Measurements from ENCODE around the gene CENPA. TPM values are rescaled to one million over a fixed set of nuclear protein-coding genes. Genes with fewer than 3 reads are reported as not detected.

The CENPA gene
- total and polyA plus RNA-seq, 2 of the 13 experiments (the other 11 are each of a cell fraction or from before 2014, with no cell fraction given) = 28.5 to 38.5 TPM

DNA sequence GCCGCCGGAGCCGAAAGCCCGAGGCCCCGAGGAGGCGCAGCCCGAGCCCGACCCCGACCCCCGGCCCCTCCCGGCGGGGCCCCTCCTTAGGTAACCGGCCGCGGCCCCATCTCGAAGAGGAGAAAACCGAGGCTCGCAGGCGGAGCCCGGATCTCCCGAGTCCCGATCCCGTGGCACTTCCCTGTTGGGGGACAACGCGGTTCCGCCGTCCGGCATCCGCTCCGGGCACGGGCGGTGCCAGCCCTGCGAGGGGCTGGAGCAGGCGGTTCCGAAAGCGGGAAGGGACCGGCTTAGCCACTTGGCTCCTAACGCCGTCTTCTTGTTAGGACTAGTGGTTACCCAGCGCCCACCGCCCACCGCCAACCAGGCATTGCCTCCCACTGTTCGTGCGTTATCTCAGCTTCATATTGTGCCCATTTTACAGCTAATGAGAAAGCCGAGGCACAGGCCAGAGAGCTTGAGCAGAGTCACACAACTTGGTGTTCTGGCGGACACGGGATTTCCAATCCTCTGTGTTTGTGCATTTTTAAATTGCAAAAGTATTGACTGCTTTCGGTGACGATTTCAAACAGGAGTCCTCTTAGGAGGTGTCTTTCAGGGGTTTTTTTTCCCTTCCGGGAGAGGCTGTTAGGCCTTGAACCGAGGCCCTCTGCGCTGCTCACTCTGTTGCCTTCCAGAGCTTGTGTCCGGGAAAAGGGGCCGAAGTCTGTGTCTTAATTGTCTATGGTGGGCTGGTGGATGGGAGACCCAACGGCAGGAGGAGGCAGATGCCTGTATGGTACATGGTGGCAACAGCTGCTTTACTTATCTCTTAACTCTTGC lies 562 bp downstream of the CENPA start (continued):
- TF ChIP-seq ZNF235 (CRISPR knock-in tag; IDR thresholded peaks at IDR 0.05; ENCODE audit: borderline replicate concordance) (0 out of 2 replicates have a peak, but pooled peaks have one; percentile 41), ZNF776 (CRISPR knock-in tag; IDR thresholded peaks at IDR 0.05) (0 out of 2 replicates have a peak, but pooled peaks have one; percentile 52), CEBPG (CRISPR knock-in tag; IDR thresholded peaks at IDR 0.05) (no peak), HOXA3 (CRISPR knock-in tag; IDR thresholded peaks at IDR 0.05) (no peak), SRF (IDR thresholded peaks at IDR 0.05; ENCODE audit: low read depth, low read length) (no peak), ZZZ3 (CRISPR knock-in tag; IDR thresholded peaks at IDR 0.05; ENCODE audit: borderline replicate concordance) (no peak), ATM (IDR thresholded peaks at IDR 0.05; ENCODE audit: borderline replicate concordance) (no peak), ZNF264 (CRISPR knock-in tag; IDR thresholded peaks at IDR 0.05) (0 out of 2 replicates have a peak, but pooled peaks have one; percentile 44), GABPA (IDR thresholded peaks at IDR 0.05; ENCODE audit: low read depth, low read length) (0 out of 2 replicates have a peak, but pooled peaks have one; percentile 4), GABPA (CRISPR knock-in tag; IDR thresholded peaks at IDR 0.05; ENCODE audit: low read depth) (no peak), PHF8 (CRISPR knock-in tag; IDR thresholded peaks at IDR 0.05) (peak; percentile 19; the same call in 1 of the 2 replicates), TOPORS (CRISPR knock-in tag; IDR thresholded peaks at IDR 0.05) (no peak; the same call in 1 of the 2 replicates)
- TF ChIP-seq, protein P1, sequence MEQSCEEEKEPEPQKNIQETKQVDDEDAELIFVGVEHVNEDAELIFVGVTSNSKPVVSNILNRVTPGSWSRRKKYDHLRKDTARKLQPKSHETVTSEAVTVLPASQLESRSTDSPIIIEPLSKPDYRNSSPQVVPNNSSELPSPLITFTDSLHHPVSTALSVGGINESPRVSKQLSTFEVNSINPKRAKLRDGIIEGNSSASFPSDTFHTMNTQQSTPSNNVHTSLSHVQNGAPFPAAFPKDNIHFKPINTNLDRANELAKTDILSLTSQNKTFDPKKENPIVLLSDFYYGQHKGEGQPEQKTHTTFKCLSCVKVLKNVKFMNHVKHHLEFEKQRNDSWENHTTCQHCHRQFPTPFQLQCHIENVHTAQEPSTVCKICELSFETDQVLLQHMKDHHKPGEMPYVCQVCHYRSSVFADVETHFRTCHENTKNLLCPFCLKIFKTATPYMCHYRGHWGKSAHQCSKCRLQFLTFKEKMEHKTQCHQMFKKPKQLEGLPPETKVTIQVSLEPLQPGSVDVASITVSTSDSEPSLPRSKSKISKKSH (CRISPR knock-in tag; IDR thresholded peaks at IDR 0.05; ENCODE audit: borderline replicate concordance) = 0 out of 2 replicates have a peak, but pooled peaks have one; percentile 24
- TF ChIP-seq, protein P2, sequence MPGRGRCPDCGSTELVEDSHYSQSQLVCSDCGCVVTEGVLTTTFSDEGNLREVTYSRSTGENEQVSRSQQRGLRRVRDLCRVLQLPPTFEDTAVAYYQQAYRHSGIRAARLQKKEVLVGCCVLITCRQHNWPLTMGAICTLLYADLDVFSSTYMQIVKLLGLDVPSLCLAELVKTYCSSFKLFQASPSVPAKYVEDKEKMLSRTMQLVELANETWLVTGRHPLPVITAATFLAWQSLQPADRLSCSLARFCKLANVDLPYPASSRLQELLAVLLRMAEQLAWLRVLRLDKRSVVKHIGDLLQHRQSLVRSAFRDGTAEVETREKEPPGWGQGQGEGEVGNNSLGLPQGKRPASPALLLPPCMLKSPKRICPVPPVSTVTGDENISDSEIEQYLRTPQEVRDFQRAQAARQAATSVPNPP (CRISPR knock-in tag; IDR thresholded peaks at IDR 0.05) = no peak
- TF ChIP-seq, protein P3, sequence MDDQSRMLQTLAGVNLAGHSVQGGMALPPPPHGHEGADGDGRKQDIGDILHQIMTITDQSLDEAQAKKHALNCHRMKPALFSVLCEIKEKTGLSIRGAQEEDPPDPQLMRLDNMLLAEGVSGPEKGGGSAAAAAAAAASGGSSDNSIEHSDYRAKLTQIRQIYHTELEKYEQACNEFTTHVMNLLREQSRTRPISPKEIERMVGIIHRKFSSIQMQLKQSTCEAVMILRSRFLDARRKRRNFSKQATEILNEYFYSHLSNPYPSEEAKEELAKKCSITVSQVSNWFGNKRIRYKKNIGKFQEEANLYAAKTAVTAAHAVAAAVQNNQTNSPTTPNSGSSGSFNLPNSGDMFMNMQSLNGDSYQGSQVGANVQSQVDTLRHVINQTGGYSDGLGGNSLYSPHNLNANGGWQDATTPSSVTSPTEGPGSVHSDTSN (CRISPR knock-in tag; IDR thresholded peaks at IDR 0.05; ENCODE audit: borderline replicate concordance) = no peak
- TF ChIP-seq, protein P4, sequence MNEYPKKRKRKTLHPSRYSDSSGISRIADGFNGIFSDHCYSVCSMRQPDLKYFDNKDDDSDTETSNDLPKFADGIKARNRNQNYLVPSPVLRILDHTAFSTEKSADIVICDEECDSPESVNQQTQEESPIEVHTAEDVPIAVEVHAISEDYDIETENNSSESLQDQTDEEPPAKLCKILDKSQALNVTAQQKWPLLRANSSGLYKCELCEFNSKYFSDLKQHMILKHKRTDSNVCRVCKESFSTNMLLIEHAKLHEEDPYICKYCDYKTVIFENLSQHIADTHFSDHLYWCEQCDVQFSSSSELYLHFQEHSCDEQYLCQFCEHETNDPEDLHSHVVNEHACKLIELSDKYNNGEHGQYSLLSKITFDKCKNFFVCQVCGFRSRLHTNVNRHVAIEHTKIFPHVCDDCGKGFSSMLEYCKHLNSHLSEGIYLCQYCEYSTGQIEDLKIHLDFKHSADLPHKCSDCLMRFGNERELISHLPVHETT (CRISPR knock-in tag; conservative IDR thresholded peaks at IDR 0.05) = no peak
- TF ChIP-seq, protein P5, sequence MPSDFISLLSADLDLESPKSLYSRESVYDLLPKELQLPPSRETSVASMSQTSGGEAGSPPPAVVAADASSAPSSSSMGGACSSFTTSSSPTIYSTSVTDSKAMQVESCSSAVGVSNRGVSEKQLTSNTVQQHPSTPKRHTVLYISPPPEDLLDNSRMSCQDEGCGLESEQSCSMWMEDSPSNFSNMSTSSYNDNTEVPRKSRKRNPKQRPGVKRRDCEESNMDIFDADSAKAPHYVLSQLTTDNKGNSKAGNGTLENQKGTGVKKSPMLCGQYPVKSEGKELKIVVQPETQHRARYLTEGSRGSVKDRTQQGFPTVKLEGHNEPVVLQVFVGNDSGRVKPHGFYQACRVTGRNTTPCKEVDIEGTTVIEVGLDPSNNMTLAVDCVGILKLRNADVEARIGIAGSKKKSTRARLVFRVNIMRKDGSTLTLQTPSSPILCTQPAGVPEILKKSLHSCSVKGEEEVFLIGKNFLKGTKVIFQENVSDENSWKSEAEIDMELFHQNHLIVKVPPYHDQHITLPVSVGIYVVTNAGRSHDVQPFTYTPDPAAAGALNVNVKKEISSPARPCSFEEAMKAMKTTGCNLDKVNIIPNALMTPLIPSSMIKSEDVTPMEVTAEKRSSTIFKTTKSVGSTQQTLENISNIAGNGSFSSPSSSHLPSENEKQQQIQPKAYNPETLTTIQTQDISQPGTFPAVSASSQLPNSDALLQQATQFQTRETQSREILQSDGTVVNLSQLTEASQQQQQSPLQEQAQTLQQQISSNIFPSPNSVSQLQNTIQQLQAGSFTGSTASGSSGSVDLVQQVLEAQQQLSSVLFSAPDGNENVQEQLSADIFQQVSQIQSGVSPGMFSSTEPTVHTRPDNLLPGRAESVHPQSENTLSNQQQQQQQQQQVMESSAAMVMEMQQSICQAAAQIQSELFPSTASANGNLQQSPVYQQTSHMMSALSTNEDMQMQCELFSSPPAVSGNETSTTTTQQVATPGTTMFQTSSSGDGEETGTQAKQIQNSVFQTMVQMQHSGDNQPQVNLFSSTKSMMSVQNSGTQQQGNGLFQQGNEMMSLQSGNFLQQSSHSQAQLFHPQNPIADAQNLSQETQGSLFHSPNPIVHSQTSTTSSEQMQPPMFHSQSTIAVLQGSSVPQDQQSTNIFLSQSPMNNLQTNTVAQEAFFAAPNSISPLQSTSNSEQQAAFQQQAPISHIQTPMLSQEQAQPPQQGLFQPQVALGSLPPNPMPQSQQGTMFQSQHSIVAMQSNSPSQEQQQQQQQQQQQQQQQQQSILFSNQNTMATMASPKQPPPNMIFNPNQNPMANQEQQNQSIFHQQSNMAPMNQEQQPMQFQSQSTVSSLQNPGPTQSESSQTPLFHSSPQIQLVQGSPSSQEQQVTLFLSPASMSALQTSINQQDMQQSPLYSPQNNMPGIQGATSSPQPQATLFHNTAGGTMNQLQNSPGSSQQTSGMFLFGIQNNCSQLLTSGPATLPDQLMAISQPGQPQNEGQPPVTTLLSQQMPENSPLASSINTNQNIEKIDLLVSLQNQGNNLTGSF (CRISPR knock-in tag; IDR thresholded peaks at IDR 0.05) = no peak

Measured in HepG2 (cell line).